Ascending aorta (tissue), 2 donors: ENCODE measurements around the gene FLT4. TPM values are rescaled to one million over a fixed set of nuclear protein-coding genes. Genes with fewer than 3 reads are reported as not detected.

ENCODE experiments used
- DNase-seq, 2 donors: peaks; one replicate each; pipeline ENCODE4 v3.0.0-alpha.2; 2019; ENCODE audit warnings: low spot score in 2 of 2
- H3K27ac ChIP-seq, 2 donors: fragments of 200-600 bp; sonication (generic); one replicate each; pipeline ENCODE4 v1.5.1; 2016 to 2017; ENCODE audit warnings: mild to moderate bottlenecking in 1 of 2
- H3K27me3 ChIP-seq: fragments of 200-600 bp; sonication (generic); one replicate; pipeline ENCODE4 v1.5.1; 2017
- H3K36me3 ChIP-seq, 2 donors: fragments of 200-600 bp; sonication (generic); one replicate each; pipeline ENCODE4 v1.5.1; 2016
- H3K4me1 ChIP-seq, 2 donors: fragments of 200-600 bp; sonication (generic); one replicate each; pipeline ENCODE4 v1.5.1; 2016 to 2017; ENCODE audit warnings: mild to moderate bottlenecking in 1 of 2
- H3K4me3 ChIP-seq, 2 donors: fragments of 200-600 bp; sonication (generic); one replicate each; pipeline ENCODE4 v1.5.1; 2016 to 2017; ENCODE audit warnings: mild to moderate bottlenecking in 1 of 2
- H3K9me3 ChIP-seq, 2 donors: fragments of 200-600 bp; sonication (generic); one replicate each; pipeline ENCODE4 v1.5.1; 2016
- CTCF ChIP-seq, 3 experiments: fragments of 200-600 bp in 2 of 3; fragments of 450-650 bp in 1 of 3; sonication (generic) in 2 of 3; IDR thresholded peaks; one replicate each; pipeline ENCODE4 v1.5.1; 2016 to 2019; ENCODE audit warnings: antibody characterized with exemption in 3 of 3, mild to moderate bottlenecking in 1 of 3, moderate library complexity in 1 of 3
- intact Hi-C: fragments of 100-400 bp; cut with DNase I; formaldehyde crosslinking; loops from one replicate; pipeline ENCODE4 v1.15.1; 2023
- total RNA-seq: library from RNA; depleted of rRNA; stranded (reverse); fragments of >200 nt; gene quantifications from one replicate; pipeline ENCODE4 v1.1.0, GENCODE V29; 2016

Gene FLT4
- total RNA-seq, 1 donor from 2014 or later, result 53.5 TPM

GRCh38 chr5:180623844-180624243 lies 25.6 kb downstream of the FLT4 start:
- Histone ChIP-seq H3K36me3 (no peaks in the 10 kb centered on the region), H3K9me3 (no peaks in the 10 kb centered on the region), H3K27me3 (no peaks in the 10 kb centered on the region), H3K4me3 (no peak overlapping the region), H3K4me1 (no peaks in the 10 kb centered on the region), H3K27ac (no peak overlapping the region)
- no peak for TF ChIP-seq CTCF (IDR thresholded peaks at IDR 0.05)
- DNase-seq, result no peak
- intact Hi-C loops, result no loop called here

GRCh38 chr5:180623411-180623834 lies 26.0 kb downstream of the FLT4 start:
- H3K4me3 ChIP-seq, result no peak overlapping the region
- no peak for DNase-seq
- no peaks in the 10 kb centered on the region for H3K9me3 ChIP-seq
- intact Hi-C loops, result no loop called here
- no peaks in the 10 kb centered on the region for H3K27me3 ChIP-seq
- no peaks in the 10 kb centered on the region for H3K4me1 ChIP-seq
- no peaks in the 10 kb centered on the region for H3K36me3 ChIP-seq
- no peak for TF ChIP-seq CTCF (IDR thresholded peaks at IDR 0.05)
- no peak overlapping the region for H3K27ac ChIP-seq

- H3K4me1 ChIP-seq, result no peaks in the 10 kb centered on the region
- no peak for TF ChIP-seq CTCF (IDR thresholded peaks at IDR 0.05)
- H3K27ac ChIP-seq, result no peak overlapping the region
- no peaks in the 10 kb centered on the region for H3K9me3 ChIP-seq
- intact Hi-C loops, result no loop called here
- no peak for DNase-seq
- H3K36me3 ChIP-seq, result no peaks in the 10 kb centered on the region
- H3K4me3 ChIP-seq, result no peak overlapping the region
- no peaks in the 10 kb centered on the region for H3K27me3 ChIP-seq
Measured at GRCh38 chr5:180622910-180623309, 26.5 kb downstream of the FLT4 start.

- Histone ChIP-seq H3K9me3 (no peaks in the 10 kb centered on the region), H3K27ac (no peak overlapping the region), H3K4me3 (no peak overlapping the region), H3K4me1 (no peaks in the 10 kb centered on the region), H3K27me3 (no peaks in the 10 kb centered on the region), H3K36me3 (no peaks in the 10 kb centered on the region)
- no peak for TF ChIP-seq CTCF (IDR thresholded peaks at IDR 0.05)
- DNase-seq, result no peak
- intact Hi-C loops, result no loop called here
Measured at GRCh38 chr5:180621311-180621710, 28.1 kb downstream of the FLT4 start.

- H3K4me3 ChIP-seq, result no peak overlapping the region
- no peaks in the 10 kb centered on the region for H3K9me3 ChIP-seq
- intact Hi-C loops, result no loop called here
- H3K36me3 ChIP-seq, result no peaks in the 10 kb centered on the region
- no peak overlapping the region for H3K27ac ChIP-seq
- H3K4me1 ChIP-seq, result no peaks in the 10 kb centered on the region
- no peak for TF ChIP-seq CTCF (IDR thresholded peaks at IDR 0.05)
- H3K27me3 ChIP-seq, result no peaks in the 10 kb centered on the region
- no peak for DNase-seq
Measured at GRCh38 chr5:180620014-180620413, 29.4 kb downstream of the FLT4 start.

GRCh38 chr5:180619563-180619915 lies 29.9 kb downstream of the FLT4 start:
- Histone ChIP-seq H3K27me3 (no peaks in the 10 kb centered on the region), H3K4me1 (no peaks in the 10 kb centered on the region), H3K9me3 (no peaks in the 10 kb centered on the region), H3K27ac (no peak overlapping the region), H3K4me3 (no peak overlapping the region), H3K36me3 (no peaks in the 10 kb centered on the region)
- no peak for DNase-seq
- no peak for TF ChIP-seq CTCF (IDR thresholded peaks at IDR 0.05)
- intact Hi-C loops, result no loop called here
